Fibroblast of lung (primary cell): ENCODE measurements around the gene DPP6.

Experiments used
- EZH2 ChIP-seq: IDR thresholded peaks from 2 replicates; pipeline ENCODE4 v1.5.1; 2012; ENCODE audit warnings: low read length, control low read depth, mild to moderate bottlenecking; ENCODE audit errors: missing control alignments
- TF ChIP-seq, protein P1 (sequence below), 2 donors: IDR thresholded peaks in 1 of 2; conservative IDR thresholded peaks in 1 of 2; 1 replicate in 1 of 2; 2 replicates in 1 of 2; pipeline ENCODE4 v1.5.1; 2011 to 2012; ENCODE audit warnings: low read length in 2 of 2, control low read depth in 1 of 2, inconsistent platforms in 1 of 2, low read depth in 1 of 2, mild to moderate bottlenecking in 1 of 2

- TF ChIP-seq, protein P1, sequence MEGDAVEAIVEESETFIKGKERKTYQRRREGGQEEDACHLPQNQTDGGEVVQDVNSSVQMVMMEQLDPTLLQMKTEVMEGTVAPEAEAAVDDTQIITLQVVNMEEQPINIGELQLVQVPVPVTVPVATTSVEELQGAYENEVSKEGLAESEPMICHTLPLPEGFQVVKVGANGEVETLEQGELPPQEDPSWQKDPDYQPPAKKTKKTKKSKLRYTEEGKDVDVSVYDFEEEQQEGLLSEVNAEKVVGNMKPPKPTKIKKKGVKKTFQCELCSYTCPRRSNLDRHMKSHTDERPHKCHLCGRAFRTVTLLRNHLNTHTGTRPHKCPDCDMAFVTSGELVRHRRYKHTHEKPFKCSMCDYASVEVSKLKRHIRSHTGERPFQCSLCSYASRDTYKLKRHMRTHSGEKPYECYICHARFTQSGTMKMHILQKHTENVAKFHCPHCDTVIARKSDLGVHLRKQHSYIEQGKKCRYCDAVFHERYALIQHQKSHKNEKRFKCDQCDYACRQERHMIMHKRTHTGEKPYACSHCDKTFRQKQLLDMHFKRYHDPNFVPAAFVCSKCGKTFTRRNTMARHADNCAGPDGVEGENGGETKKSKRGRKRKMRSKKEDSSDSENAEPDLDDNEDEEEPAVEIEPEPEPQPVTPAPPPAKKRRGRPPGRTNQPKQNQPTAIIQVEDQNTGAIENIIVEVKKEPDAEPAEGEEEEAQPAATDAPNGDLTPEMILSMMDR (conservative IDR thresholded peaks at IDR 0.05 in 1 of 2, IDR thresholded peaks at IDR 0.05 in 1 of 2; ENCODE audit: low read depth in 1 of 2, low read length in 2 of 2), result no peak
- no peak for TF ChIP-seq EZH2
Observed at GRCh38 chr7:154579711-154580110, 527.5 kb downstream of the DPP6 start.
